ENCODE data around the gene NEK11. TPM values are rescaled to one million over a fixed set of nuclear protein-coding genes. Genes with fewer than 3 reads are reported as not detected.

Gene NEK11
- polyA plus RNA-seq, 1 donor (not counting 4 experiments of a cell fraction or from before 2014, with no cell fraction given): 9.4 TPM

DNA sequence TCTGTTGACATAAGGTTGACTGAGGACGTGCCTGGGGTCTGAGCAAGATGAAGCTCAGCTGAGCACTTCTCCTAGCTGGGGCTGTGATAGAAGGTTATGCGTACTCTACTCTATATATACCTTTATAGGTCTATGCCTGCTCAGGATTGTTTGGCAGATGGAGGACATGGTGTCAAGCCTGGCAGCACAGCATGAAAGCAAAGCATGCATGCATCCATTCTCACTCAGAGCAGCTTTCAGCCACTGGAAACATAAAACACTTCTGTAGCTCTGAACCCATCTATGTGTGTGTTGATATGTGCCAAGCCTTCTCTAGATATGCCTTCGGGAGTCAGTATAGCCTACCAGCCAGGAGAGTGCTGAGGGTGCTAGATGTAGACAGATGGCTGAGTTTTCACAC lies 212.6 kb downstream of the NEK11 start:
- H3K4me1 ChIP-seq (ENCODE audit: control insufficient read depth, extremely low read depth, insufficient read depth, low read length): no peaks in the 10 kb centered on the region
- H3K9me3 ChIP-seq (ENCODE audit: control insufficient read depth, low read depth, low read length): no peaks in the 10 kb centered on the region
- H3K79me2 ChIP-seq (ENCODE audit: control insufficient read depth, insufficient read depth, low read length): no peaks in the 10 kb centered on the region
- no peak overlapping the region for H3K9ac ChIP-seq (ENCODE audit: control insufficient read depth, extremely low read depth, insufficient read depth, low read length)
- H3K4me2 ChIP-seq (ENCODE audit: control insufficient read depth, extremely low read depth, insufficient read depth, low read depth, low read length): no peak overlapping the region
- H3K36me3 ChIP-seq (ENCODE audit: control insufficient read depth in 2 of 2, extremely low read depth in 1 of 2, insufficient read depth in 2 of 2, low read length in 2 of 2): no peaks in the 10 kb centered on the region
- no peaks in the 10 kb centered on the region for H4K20me1 ChIP-seq (ENCODE audit: control insufficient read depth, extremely low read depth, insufficient read depth, low read length)
- no peak overlapping the region for H3K27ac ChIP-seq (ENCODE audit: control insufficient read depth, insufficient read depth, low read length)
- H3K27me3 ChIP-seq (ENCODE audit: control insufficient read depth, extremely low read depth, insufficient read depth, low read length): no peaks in the 10 kb centered on the region
- no peaks in the 10 kb centered on the region for H3K9me1 ChIP-seq (ENCODE audit: control insufficient read depth, extremely low read depth, insufficient read depth, low read length)
- FAIRE-seq (no peak), DNase-seq (ENCODE audit: low read depth, low spot score) (no peak)
- TF ChIP-seq EZH2 (IDR thresholded peaks at IDR 0.05; ENCODE audit: low read length): no peak
- TF ChIP-seq, protein P1, sequence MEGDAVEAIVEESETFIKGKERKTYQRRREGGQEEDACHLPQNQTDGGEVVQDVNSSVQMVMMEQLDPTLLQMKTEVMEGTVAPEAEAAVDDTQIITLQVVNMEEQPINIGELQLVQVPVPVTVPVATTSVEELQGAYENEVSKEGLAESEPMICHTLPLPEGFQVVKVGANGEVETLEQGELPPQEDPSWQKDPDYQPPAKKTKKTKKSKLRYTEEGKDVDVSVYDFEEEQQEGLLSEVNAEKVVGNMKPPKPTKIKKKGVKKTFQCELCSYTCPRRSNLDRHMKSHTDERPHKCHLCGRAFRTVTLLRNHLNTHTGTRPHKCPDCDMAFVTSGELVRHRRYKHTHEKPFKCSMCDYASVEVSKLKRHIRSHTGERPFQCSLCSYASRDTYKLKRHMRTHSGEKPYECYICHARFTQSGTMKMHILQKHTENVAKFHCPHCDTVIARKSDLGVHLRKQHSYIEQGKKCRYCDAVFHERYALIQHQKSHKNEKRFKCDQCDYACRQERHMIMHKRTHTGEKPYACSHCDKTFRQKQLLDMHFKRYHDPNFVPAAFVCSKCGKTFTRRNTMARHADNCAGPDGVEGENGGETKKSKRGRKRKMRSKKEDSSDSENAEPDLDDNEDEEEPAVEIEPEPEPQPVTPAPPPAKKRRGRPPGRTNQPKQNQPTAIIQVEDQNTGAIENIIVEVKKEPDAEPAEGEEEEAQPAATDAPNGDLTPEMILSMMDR (optimal IDR thresholded peaks at IDR 0.05 in 1 of 3, IDR thresholded peaks at IDR 0.05 in 1 of 3, conservative IDR thresholded peaks at IDR 0.05 in 1 of 3; ENCODE audit: extremely low read depth in 1 of 3, insufficient read depth in 2 of 3, low read length in 3 of 3): no peak
- no peak overlapping the region for H3K4me3 ChIP-seq (ENCODE audit: control insufficient read depth in 2 of 3, extremely low read depth in 1 of 3, insufficient read depth in 2 of 3, low read depth in 1 of 3, low read length in 3 of 3)
- H2AFZ ChIP-seq (ENCODE audit: control insufficient read depth, low read length): no peak overlapping the region
- dilution Hi-C loops (cut with MboI; ENCODE audit: extremely low pct_ligation_motif_present, low sequenced_read_pairs): no loop called here

DNA sequence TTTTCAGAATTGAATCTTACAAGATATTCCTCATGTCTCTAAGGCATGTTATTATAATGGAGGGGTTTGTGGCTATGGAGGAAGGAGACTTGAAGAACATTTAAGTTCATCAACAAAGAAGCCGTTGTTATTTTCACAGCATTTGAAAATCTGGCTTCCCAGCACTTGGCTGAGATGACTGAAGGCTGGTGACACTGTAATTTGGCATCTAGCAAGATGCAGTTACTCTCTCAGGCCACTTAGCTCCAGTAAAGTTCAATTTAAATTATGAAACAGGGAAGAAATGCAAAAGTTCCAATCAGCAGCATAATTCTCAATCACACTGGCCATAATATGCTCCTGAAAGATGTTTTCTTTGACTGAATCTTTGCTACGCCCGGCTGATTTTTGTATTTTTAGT lies 215.5 kb downstream of the NEK11 start:
- Histone ChIP-seq H4K20me1 (ENCODE audit: control insufficient read depth, extremely low read depth, insufficient read depth, low read length) (no peaks in the 10 kb centered on the region), H3K9ac (ENCODE audit: control insufficient read depth, extremely low read depth, insufficient read depth, low read length) (no peak overlapping the region), H3K9me3 (ENCODE audit: control insufficient read depth, low read depth, low read length) (no peaks in the 10 kb centered on the region), H3K9me1 (ENCODE audit: control insufficient read depth, extremely low read depth, insufficient read depth, low read length) (no peaks in the 10 kb centered on the region), H3K4me3 (ENCODE audit: control insufficient read depth in 2 of 3, extremely low read depth in 1 of 3, insufficient read depth in 2 of 3, low read depth in 1 of 3, low read length in 3 of 3) (no peak overlapping the region), H3K27ac (ENCODE audit: control insufficient read depth, insufficient read depth, low read length) (no peak overlapping the region), H3K79me2 (ENCODE audit: control insufficient read depth, insufficient read depth, low read length) (no peaks in the 10 kb centered on the region), H3K4me2 (ENCODE audit: control insufficient read depth, extremely low read depth, insufficient read depth, low read depth, low read length) (no peak overlapping the region), H2AFZ (ENCODE audit: control insufficient read depth, low read length) (no peak overlapping the region), H3K27me3 (ENCODE audit: control insufficient read depth, extremely low read depth, insufficient read depth, low read length) (no peaks in the 10 kb centered on the region), H3K36me3 (ENCODE audit: control insufficient read depth in 2 of 2, extremely low read depth in 1 of 2, insufficient read depth in 2 of 2, low read length in 2 of 2) (no peaks in the 10 kb centered on the region), H3K4me1 (ENCODE audit: control insufficient read depth, extremely low read depth, insufficient read depth, low read length) (no peaks in the 10 kb centered on the region)
- DNase-seq (ENCODE audit: low read depth, low spot score) (no peak), FAIRE-seq (no peak)
- TF ChIP-seq, protein P1 (optimal IDR thresholded peaks at IDR 0.05 in 1 of 3, IDR thresholded peaks at IDR 0.05 in 1 of 3, conservative IDR thresholded peaks at IDR 0.05 in 1 of 3; ENCODE audit: extremely low read depth in 1 of 3, insufficient read depth in 2 of 3, low read length in 3 of 3): no peak
- no peak for TF ChIP-seq EZH2 (IDR thresholded peaks at IDR 0.05; ENCODE audit: low read length)
- dilution Hi-C loops (cut with MboI; ENCODE audit: extremely low pct_ligation_motif_present, low sequenced_read_pairs): no loop called here

Measured in keratinocyte (primary cell).